CD4-positive, alpha-beta T cell treated with Interleukin-4 for 4 hours (primary cell): ENCODE data around the gene ASB7.
A peak's percentile ranks its signal among the peaks of the same experiment; 100 is the strongest.

ENCODE experiments used
- DNase-seq: peaks from one replicate; pipeline ENCODE4 v3.0.0-alpha.2; 2020

The ASB7 gene

DNA sequence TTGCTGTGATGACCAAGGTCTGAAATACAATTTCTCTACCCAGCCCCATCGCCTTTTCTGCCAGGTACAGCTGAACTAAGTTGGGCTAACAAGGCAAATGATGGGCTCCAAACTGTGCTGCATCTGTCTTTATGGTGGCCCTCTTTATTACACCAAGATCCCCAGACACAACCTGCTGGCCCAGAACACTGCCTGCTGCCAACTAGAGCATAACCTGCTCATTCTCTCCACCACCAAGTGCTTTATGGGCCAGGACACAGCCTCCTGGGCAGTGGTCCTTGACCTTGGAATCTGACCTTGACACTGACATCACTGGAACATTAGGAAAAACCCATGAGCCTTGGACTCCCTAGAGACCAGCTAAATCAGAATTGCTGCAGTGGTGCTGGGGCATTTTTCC is 3.7 kb upstream of the ASB7 start:
- no peak for DNase-seq

DNA sequence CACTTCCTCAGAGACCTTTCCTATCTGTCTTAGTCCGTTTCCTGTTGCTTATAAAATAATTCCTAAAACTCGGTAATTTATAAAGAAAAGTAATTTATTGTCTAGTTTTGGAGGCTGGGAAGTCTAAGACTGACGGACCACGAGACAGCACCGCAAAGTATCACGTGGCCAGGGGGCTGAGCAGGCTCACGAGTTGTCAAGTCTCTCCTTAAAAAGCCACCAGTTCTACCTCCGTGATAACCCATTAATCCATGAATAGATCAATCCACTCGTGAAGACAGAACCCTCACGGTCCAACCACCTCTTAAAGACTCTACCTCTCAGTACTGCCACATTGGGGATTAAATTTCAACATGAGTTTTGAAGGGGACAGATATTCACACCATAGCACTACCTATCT is 1.2 kb upstream of the ASB7 start:
- peak; percentile 52 for DNase-seq

DNA sequence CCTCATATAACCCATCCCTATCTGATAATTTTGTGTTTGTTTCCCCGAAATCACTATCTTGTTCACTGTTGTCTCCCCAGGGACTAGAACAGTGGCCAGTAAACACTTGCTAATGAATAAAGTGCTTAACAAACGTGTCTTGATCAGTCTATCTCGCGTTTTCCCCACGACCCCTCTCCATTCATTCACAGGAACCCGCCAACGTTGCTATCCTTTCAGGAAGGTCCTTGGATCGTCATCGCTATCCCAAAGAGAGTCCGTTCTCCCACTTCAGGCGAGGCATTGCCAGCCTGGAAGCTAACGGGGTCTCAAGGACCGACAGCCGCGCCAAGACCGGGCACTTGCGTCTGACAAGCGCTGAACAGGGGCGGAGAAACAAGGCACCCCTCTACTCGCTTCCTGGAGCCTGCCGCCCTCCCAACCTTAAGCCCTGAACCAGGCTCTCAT is 749 bp upstream of the ASB7 start:
- DNase-seq, result no peak

DNA sequence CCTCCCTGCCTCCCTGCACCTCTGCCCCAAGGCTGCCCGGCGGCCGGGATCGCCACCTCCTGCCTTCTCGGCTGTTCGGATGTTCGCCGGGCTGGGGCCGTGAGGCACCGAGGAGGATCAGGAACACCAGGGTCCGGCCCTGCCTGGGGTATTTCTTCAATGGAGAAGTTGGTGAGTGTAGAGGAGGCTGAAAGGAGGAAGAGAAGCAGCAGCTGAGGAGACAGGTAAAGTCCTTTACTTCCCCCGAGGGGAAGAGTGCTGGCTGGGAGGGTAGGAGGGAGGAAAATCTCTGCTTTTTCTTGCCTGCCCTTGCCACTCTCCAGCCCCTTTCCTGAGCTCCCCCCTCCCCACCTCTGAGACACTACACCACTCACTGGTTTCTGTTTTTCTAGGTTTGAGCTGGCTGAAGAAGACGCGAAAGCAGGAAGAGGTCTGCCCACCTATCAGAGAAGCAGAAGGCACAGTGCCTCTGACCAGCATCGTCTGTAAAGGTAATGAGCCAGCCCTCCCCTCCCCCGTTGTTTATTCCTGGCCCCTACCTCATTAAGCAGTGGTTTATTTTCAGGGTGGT is 519 bp downstream of the ASB7 start:
- DNase-seq, result peak; percentile 44

DNA sequence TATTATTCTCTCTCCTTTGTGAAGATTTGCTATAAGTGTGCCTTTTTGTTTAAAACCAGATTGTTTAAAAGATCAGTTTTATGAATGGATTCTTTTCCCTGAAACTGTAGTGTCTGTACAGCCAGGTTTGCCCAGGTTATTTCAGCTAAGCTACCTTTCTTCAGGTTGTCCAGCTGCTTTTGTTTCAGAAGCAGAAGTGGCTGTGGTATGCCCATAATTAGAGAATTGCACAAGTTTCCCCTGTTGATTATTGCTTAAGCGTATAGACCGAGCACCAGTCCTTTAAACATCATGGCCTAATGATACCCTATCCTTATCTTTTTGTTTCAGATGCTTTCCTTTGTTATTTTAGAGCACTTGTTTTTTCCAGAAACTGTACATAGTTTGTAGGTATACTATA is 10.2 kb downstream of the ASB7 start:
- no peak for DNase-seq

DNA sequence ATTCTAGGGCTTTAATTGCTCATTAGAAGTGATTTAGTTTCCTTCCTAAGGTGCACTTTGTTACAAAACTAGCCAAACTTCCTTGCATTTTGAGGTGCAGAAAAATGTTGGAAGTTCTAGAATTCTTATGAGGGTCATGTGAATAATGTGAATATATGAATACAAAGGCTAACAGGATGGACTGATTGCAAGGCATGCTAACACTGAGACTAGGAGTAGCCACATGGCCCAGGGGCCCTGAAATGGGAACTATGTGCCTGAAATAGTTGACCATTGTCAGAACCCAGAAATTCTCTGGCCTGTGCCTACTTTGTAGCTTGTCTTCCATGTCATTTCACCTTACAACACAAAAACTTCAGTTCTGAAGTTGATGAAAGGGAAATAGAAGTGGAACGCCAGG is 10.8 kb downstream of the ASB7 start:
- no peak for DNase-seq

DNA sequence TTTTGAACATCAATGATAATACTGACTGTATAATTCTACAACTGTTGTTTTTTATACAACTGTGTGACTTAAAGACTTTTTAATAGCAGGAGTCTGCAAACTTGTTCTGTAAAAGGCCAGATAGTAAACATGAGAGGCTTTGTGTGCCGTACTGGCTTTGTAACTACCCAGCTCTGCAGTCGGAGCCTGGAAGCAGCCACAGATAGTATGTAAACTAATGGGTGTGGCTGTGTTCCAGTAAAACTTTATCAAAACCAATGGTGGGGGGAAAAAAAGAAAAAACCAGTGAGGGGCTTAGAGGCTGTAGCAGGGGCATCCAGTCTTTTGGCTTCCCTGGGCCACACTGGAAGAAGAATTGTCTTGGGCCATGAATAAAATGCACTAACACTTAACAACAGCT is 11.9 kb downstream of the ASB7 start:
- DNase-seq, result no peak

DNA sequence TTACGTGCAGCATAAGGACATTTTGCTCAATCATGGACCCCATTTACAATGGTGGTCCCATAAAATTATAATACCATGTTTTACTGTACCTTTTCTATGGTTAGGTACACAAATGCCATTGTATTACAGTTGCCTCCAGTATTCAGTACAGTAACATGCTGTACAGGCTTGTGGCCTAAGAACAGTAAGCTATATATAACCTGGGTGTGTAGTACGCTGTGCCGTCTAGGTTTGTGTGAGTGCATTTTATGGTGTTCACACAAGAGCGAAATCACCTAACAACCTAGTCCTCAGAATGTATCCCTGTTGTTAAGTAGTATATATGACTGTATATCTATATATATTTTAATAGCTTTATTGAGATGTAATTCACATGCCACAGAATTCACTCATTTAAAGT is 12.5 kb downstream of the ASB7 start:
- no peak for DNase-seq

DNA sequence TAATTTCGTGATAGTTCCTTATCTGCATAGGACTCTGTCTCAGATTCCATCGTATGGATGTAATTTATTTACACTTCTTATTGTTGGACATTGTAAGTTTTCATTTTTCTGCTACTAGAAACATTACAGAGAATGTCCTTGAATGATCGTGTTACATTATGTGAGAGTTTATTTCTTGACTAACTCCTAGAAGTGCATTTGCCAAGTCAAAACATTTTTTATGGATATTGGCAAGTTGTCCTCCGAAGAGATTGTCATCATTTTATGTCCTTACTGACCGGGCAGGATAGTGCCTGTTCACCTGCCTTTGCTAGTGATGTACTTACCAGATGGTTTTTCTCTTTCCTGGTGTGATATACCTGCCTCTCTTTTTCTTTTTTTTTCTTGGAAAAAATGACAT is 13.4 kb downstream of the ASB7 start:
- DNase-seq, result no peak

DNA sequence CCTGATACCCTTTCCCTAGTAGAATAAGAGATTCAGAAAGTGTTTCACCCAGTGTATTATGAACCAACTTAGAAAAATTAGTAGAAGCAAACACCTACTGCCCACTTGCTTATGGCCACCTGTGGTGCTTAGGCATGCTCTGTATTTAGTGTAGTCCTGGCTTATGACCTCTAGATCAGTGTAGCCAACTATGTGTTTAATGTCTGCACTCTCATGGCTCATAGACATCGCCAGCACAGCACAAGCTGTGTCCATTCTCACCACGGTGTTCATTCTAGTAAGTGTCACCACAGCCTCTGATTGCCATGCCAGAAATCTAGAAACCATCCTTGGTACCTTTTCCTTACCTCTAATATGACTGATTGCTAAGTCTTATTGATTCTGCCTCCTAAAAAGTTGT is 14.3 kb downstream of the ASB7 start:
- DNase-seq, result no peak

DNA sequence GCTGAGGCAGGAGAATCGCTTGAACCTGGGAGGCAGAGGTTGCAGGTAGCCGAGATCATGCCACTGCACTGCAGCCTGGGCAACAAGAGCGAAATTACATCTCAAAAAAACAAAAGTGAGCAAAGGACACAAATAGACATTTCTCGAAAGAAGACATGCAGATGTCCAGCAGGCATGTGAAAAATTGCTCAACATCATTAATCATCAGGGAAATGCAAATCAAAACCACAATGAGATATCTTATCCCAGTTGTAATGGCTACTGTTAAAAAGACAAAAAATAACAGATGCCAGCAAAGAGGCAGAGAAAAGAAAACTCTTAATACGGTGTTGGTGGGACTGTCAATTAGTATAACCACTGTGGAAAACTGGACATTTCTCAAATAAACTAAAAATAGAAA is 20.9 kb downstream of the ASB7 start:
- no peak for DNase-seq

DNA sequence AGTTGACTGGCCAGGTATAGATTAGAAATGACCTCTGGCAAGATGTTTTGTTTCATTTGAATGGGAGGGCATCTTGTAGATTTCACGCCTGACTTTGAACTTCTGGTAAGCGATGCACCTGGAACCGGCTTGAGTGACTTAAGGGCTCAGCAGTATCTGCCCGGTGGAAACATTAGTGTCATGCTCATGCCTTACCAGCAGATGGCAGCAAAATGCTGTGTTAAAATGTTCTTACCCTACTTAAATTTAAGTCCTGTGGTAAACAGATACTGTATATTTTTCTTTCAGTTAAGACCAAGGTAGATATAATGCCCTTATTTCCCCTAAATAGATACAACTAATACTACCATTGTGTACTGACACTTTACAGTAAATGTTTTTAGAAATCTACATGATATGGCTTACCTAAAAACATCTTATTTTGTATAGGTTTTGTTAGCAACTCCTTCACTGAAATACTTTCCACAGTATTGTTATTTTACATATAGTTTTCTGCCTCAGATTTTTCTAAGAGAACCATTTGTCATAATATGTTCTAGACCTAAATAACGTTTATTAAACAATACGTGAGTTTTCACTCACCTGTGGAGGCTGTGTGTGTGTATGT is 25.5 kb downstream of the ASB7 start:
- peak; percentile 80 for DNase-seq

DNA sequence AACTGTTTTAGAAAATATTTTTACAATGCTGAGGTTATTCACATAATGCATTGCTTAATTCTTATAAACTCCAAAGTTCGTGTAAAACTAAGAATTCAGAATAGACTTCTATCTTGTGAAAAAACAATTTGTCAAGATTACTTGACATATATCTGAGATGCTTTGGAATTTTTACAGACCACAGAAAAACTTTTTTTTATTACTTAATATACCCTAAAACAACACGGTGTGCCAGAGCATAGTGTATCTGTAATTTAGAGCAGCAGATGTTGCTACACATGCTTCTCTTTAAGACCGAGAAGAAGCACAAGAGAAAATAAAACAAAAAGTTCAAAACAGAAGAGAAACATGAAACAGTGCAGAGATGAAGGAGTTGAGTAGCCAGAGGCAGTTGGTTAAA is 26.4 kb downstream of the ASB7 start:
- DNase-seq, result no peak

DNA sequence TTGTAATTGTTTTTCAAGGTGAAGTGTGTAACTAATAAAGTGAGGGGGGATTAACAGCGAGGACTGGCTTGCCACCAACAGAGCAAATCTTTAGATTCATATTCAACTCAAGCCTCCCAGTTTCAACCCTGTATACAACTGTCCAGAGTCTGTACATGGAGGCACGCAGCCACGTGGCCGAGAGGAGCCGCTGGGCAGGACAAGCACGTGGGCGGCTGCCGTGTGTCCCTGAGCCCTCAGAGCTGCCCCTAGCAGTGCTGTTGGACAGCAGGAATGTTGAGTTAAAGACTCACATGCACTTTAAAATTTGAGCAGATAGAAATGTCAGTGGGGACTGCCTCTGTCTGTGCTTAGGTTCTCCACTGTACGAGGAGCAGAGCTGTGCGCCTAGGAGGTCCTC is 29.4 kb downstream of the ASB7 start:
- DNase-seq, result no peak

DNA sequence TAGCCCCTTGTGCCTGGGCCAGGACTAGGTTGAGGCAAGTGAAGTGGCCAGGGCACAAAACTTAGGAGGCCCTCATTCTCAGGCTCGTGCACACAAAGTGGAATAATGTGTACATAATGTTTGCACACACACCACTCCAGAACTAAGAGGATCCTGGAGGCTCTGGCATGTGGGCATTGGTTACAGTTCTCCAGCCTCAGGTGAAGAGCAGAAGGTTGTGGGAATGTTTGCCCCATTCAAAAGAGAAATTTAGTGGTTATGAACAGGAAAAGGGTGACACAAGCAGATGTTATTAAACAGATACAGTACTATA is 31.3 kb downstream of the ASB7 start:
- DNase-seq, result no peak

DNA sequence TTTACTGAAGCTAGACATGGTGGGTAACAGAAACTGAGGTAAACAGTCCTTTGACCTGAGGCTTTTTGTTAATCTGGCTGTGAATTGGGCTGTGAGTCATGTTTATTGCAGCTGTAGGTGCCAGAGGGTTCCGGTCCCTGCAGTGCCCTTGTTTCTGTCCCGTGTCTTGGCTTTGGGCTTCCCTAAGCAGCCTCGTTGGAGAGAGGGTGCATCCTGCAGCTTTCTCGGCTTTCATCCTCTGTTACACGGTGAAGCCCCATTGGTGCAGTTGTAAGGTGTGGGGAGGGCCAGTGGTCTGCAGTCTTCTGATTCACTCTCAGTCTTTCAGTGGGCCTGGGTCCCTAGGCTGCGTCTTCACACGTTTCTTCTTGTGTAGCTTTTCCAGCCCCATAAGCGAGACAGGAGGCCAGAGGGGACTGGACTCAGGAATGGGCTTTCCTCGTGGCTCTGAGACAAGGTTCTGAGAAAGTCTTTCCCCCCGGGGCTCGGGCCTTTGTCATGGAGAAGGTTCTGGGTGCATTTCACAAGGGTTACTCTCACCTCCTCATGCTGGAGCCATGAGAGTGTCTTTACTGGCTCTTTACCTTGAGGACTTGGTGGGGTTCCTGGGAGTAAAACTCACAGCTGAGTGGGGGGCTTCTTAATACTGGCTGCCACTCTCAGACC is 33.1 kb downstream of the ASB7 start:
- no peak for DNase-seq

DNA sequence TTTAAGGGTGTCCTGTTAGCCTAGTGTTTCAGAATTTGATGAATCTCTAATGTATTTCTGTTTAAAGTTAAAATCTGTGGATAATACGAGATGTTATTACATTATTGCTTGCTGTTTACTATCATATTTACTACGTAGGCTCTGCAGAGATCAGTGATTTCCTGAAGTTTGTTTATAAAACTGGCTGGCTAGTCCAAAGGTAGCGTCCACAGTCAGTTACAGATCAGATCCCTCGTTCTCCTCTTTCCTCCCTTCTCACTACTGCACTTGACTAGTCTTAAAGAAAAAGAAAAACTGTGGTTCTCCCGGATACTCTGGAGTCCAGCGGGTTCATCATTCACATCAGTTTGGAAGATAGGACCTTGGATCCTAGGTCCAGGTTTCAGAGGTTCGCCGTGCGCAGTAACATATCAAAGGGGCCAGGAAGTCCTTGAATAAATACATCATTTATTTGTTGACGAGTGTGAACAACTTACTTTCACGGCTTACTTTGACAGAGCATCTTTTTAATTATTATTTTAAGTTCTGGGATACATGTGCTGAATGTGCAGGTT is 35.9 kb downstream of the ASB7 start:
- no peak for DNase-seq

DNA sequence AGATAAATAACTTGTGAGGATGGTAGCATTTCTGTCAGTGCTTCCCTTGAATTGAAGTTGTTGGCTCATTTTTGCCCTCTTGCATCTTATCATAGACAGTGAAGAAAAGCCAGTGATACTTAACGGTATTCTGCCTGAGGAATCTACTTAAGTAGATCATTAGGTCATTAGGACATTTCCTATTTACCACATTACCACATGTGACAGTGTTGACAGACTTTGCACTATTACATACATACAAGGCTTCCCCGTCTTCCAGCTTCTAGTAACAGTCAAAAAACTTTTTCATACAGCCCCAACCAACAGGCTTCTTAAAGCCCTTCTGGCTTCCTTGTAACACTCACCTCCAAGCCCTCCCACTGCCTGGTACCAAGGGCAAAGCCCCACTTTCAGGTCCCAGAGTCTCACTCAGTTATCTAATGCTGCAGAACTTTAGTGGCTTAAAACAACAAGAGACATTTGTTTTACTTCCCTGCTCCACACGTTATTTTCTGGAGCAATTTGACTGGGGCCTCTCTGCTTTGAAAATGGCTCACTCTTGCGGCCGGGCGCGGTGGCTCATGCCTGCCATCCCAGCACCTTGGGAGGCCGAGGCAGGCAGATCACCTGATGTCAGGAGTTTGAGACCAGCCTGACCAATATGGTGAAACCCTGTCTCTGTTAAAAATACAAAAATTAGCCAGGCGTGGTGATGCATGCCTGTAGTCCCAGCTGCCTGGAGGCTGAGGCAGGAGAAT is 40.0 kb downstream of the ASB7 start:
- no peak for DNase-seq

DNA sequence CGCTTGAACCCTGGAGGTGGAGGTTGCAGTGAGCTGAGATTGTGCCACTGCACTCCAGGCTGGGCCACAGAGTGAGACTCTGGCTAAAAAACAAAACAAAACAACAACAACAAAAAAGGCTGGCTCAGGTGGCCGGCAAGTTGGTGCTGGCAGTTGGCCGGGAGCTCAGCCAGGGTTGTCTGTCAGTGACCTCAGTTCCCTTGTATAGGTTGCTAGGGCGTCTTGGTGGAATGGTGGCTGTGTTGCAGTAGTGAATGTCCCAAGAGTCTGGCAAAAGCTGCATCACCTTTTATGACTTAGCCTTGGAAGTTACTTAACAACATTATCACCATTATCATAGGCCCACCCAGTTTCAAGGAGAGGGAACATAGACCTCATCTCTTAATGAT is 40.6 kb downstream of the ASB7 start:
- DNase-seq, result no peak

DNA sequence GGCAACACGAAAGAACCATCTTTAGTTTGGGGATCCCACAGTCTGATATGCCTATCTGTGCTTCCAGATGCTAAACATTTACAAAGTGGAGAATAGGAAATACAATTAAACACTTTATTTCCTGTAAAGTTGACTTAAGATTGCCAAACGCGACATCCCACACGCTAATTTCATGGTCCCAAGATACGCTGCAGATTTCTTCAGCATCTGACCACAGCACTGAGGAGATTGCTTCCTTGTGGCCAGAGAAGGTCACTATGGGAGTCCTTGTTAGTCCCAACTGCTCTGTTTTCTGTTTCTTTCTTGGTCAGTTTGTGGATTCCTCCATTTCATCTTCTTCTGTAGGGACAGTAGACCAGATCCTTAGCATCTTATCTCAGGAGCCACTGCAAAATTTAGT is 43.3 kb downstream of the ASB7 start:
- no peak for DNase-seq

DNA sequence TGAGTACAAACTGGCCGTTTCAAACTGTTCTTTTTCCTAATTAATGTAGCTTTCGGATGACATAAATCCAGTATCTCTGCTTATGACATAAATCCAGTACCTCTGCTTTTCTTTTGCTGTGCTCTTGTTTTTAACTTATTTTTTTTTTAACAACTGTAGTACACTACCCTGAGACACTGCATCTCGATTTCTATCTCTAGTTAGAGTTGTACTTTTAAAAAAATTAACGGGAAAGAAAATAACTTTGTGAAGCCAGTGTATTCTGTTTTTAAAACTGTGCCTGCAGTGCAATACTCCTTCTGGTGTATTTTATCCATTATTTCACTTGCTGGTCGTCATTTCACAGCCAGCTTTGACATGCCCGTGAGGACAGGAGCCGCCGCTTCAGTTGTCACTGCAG is 46.6 kb downstream of the ASB7 start:
- DNase-seq, result no peak

DNA sequence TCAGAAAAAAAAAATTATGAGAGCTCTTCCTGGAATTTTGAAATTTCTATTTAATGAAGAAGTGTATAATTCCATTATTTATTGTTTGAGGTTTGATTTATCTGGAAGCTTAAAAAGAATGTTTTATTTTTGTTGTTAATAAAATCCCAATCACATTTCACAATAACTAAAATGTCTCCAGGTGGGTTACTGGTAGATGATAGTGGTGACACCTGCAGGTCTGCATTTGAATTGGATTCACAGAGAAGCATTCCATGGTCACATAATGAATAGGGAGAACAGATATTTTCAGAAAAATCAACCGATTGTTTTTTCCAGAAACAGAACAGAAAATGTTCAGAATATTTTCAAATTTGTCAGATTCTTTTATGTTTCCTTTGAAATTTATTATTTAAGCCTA is 48.3 kb downstream of the ASB7 start:
- no peak for DNase-seq

DNA sequence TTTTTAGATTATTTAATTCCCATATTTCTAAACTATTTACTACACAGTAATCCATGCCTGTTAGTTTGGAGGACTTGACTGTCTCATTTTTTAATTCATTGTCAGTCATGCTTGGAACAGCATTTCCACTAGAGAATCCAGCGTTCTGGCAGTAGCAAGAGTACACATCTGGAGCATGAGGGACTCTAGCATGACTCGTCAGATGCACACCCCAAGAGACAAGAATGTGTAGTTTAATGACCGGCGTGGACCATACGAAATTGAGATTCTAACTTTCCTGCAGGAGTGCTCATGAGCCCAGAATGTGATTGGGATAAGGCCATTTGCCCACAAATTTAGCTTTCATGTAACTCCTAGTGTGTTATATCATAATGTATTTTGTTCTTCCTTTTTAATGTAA is 48.9 kb downstream of the ASB7 start:
- DNase-seq, result no peak

DNA sequence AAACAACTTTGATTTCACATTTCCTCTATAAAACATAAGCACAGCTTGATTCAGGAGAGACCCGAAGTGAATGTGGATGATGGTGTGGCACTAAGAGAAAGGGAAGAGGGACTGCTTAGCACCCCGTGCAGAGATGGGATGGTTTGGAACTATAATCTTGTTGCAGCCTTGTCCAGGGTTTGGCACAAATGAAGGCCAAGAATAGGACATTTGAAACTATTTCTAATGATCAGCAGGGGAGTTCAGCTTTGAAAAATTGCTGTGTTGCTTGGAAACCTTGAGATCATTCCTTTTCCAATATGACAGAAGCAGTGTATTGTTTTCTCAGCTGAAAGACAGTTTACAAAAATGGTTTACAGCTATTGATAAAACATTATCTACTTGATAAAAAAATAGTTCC is 49.7 kb downstream of the ASB7 start:
- no peak for DNase-seq
